Activated T-helper 1 cell treated with anti-CD3 and anti-CD28 coated beads, Interleukin-12 subunit alpha, Interleukin-12 subunit beta, Interleukin-2, Interleukin-4 antibody, amounts not matched to agents 30 ng/mL and 10 ng/mL and 1 ng/mL, durations not matched to agents 14 hours and 24 hours and 36 hours (primary cell): ENCODE measurements around the gene MAGEB3. TPM values are rescaled to one million over a fixed set of nuclear protein-coding genes. Genes with fewer than 3 reads are reported as not detected.

ENCODE experiments used
- DNase-seq: peaks from one replicate; pipeline ENCODE4 v3.0.0; 2021; ENCODE audit warnings: low spot score
- H3K27ac Mint-ChIP-seq: one replicate; pipeline ENCODE4 v1.8.0; 2021; ENCODE audit warnings: mild to moderate bottlenecking, mixed read lengths
- H3K27me3 Mint-ChIP-seq: one replicate; pipeline ENCODE4 v1.8.0; 2022; ENCODE audit warnings: mild to moderate bottlenecking, moderate library complexity, mixed read lengths; ENCODE audit not compliant: insufficient read depth
- H3K36me3 Mint-ChIP-seq: one replicate; pipeline ENCODE4 v1.8.0; 2021; ENCODE audit warnings: low read depth, mixed read lengths
- H3K4me1 Mint-ChIP-seq: one replicate; pipeline ENCODE4 v1.8.0; 2021; ENCODE audit warnings: low read depth, mixed read lengths
- H3K4me3 Mint-ChIP-seq: one replicate; pipeline ENCODE4 v1.8.0; 2021; ENCODE audit warnings: mild to moderate bottlenecking, moderate library complexity, mixed read lengths
- H3K9me3 Mint-ChIP-seq: one replicate; pipeline ENCODE4 v1.8.0; 2021; ENCODE audit warnings: mixed read lengths
- intact Hi-C: fragments of 100-400 bp; cut with micrococcal nuclease; formaldehyde crosslinking; loops from one replicate; pipeline ENCODE4 v1.15.1; 2024
- total RNA-seq: library from RNA; stranded (reverse); gene quantifications from 2 replicates; pipeline ENCODE4 v1.2.3, GENCODE V29; 2022

MAGEB3 gene
- total RNA-seq, 1 donor from 2014 or later: not detected

- Mint-ChIP-seq H3K9me3 (no peaks in the 10 kb centered on the region), H3K4me3 (no peak within 1 kb of the TSS), H3K27me3 (no peaks in the 10 kb centered on the region), H3K36me3 (no peaks in the 10 kb centered on the region), H3K27ac (no peak within 1 kb of the TSS), H3K4me1 (no peaks in the 10 kb centered on the region)
- intact Hi-C loops: no loop called here
- no peak for DNase-seq
These were observed 16.5 kb downstream of the MAGEB3 start, which contains the start of gene MAGEB1 for GRCh38 chrX:30246769-30247489. TSS of gene MAGEB1 (plus strand) at chrX:30247146. CDS start at chrX:30250494, 3,348 bp downstream.

GRCh38 chrX:30248854-30249253 is 18.4 kb downstream of the MAGEB3 start:
- Mint-ChIP-seq H3K9me3 (no peaks in the 10 kb centered on the region), H3K4me3 (no peak overlapping the region), H3K27ac (no peak overlapping the region), H3K4me1 (no peaks in the 10 kb centered on the region), H3K27me3 (no peaks in the 10 kb centered on the region), H3K36me3 (no peaks in the 10 kb centered on the region)
- no peak for DNase-seq
- intact Hi-C loops: no loop called here

- no peaks in the 10 kb centered on the region for H3K36me3 Mint-ChIP-seq
- no peak overlapping the region for H3K27ac Mint-ChIP-seq
- no peak overlapping the region for H3K4me3 Mint-ChIP-seq
- DNase-seq: no peak
- no peaks in the 10 kb centered on the region for H3K9me3 Mint-ChIP-seq
- intact Hi-C loops: no loop called here
- H3K27me3 Mint-ChIP-seq: no peaks in the 10 kb centered on the region
- no peaks in the 10 kb centered on the region for H3K4me1 Mint-ChIP-seq
These were observed 22.8 kb downstream of the MAGEB3 start for GRCh38 chrX:30253257-30253656.

- intact Hi-C loops: no loop called here
- Mint-ChIP-seq H3K9me3 (no peaks in the 10 kb centered on the region), H3K36me3 (no peaks in the 10 kb centered on the region), H3K27me3 (no peaks in the 10 kb centered on the region), H3K4me1 (no peaks in the 10 kb centered on the region), H3K27ac (no peak overlapping the region), H3K4me3 (no peak overlapping the region)
- no peak for DNase-seq
These were observed 29.5 kb downstream of the MAGEB3 start for GRCh38 chrX:30259927-30260326.

GRCh38 chrX:30261012-30261411 is 30.6 kb downstream of the MAGEB3 start:
- peaks cover 1% of the 10 kb centered on the region for H3K27me3 Mint-ChIP-seq
- H3K4me1 Mint-ChIP-seq: no peaks in the 10 kb centered on the region
- no peak overlapping the region for H3K27ac Mint-ChIP-seq
- H3K9me3 Mint-ChIP-seq: no peaks in the 10 kb centered on the region
- DNase-seq: no peak
- intact Hi-C loops: no loop called here
- no peaks in the 10 kb centered on the region for H3K36me3 Mint-ChIP-seq
- no peak overlapping the region for H3K4me3 Mint-ChIP-seq

GRCh38 chrX:30262763-30263162 is 32.3 kb downstream of the MAGEB3 start:
- H3K4me1 Mint-ChIP-seq: no peaks in the 10 kb centered on the region
- intact Hi-C loops: no loop called here
- H3K36me3 Mint-ChIP-seq: no peaks in the 10 kb centered on the region

GRCh38 chrX:30270639-30271038 is 40.2 kb downstream of the MAGEB3 start:
- Mint-ChIP-seq H3K36me3 (no peaks in the 10 kb centered on the region), H3K9me3 (no peaks in the 10 kb centered on the region), H3K27me3 (peaks cover 7% of the 10 kb centered on the region), H3K4me1 (no peaks in the 10 kb centered on the region), H3K4me3 (no peak overlapping the region), H3K27ac (no peak overlapping the region)
- intact Hi-C loops: loop anchor here (10.0 kb wide), 1 partner anchor 234 kb away; no protein-coding TSS in a partner anchor
- DNase-seq: no peak

More at GRCh38 chrX:30262763-30263162, 32.3 kb downstream of the MAGEB3 start:
- DNase-seq: no peak
- Mint-ChIP-seq H3K27ac (no peak overlapping the region), H3K9me3 (no peaks in the 10 kb centered on the region), H3K27me3 (peaks cover 3% of the 10 kb centered on the region), H3K4me3 (no peak overlapping the region)

- Mint-ChIP-seq H3K9me3 (no peaks in the 10 kb centered on the region), H3K27ac (no peak overlapping the region), H3K27me3 (peaks cover 5% of the 10 kb centered on the region)
These were observed 45.0 kb downstream of the MAGEB3 start for GRCh38 chrX:30275498-30275897.

GRCh38 chrX:30278365-30278764 is 47.9 kb downstream of the MAGEB3 start:
- H3K36me3 Mint-ChIP-seq: no peaks in the 10 kb centered on the region
- H3K27me3 Mint-ChIP-seq: peaks cover 5% of the 10 kb centered on the region
- intact Hi-C loops: loop anchor here (10.0 kb wide), 1 partner anchor 226 kb away; no protein-coding TSS in a partner anchor
- no peaks in the 10 kb centered on the region for H3K9me3 Mint-ChIP-seq
- DNase-seq: no peak
- no peaks in the 10 kb centered on the region for H3K4me1 Mint-ChIP-seq
- no peak overlapping the region for H3K27ac Mint-ChIP-seq
- no peak overlapping the region for H3K4me3 Mint-ChIP-seq

More at GRCh38 chrX:30275498-30275897, 45.0 kb downstream of the MAGEB3 start:
- intact Hi-C loops: loop anchor here (10.0 kb wide), 1 partner anchor 229 kb away; no protein-coding TSS in a partner anchor
- Mint-ChIP-seq H3K4me3 (no peak overlapping the region), H3K36me3 (no peaks in the 10 kb centered on the region), H3K4me1 (no peaks in the 10 kb centered on the region)
- no peak for DNase-seq

GRCh38 chrX:30280428-30280827 is 50.0 kb downstream of the MAGEB3 start:
- H3K27ac Mint-ChIP-seq: no peak overlapping the region
- H3K27me3 Mint-ChIP-seq: peaks cover 2% of the 10 kb centered on the region
- no peaks in the 10 kb centered on the region for H3K9me3 Mint-ChIP-seq

GRCh38 chrX:30282527-30282926 is 52.1 kb downstream of the MAGEB3 start:
- DNase-seq: no peak
- Mint-ChIP-seq H3K9me3 (no peaks in the 10 kb centered on the region), H3K27ac (no peak overlapping the region), H3K4me1 (no peaks in the 10 kb centered on the region), H3K36me3 (no peaks in the 10 kb centered on the region), H3K27me3 (no peaks in the 10 kb centered on the region), H3K4me3 (no peak overlapping the region)
- intact Hi-C loops: no loop called here

More at GRCh38 chrX:30280428-30280827, 50.0 kb downstream of the MAGEB3 start:
- H3K36me3 Mint-ChIP-seq: no peaks in the 10 kb centered on the region
- no peak overlapping the region for H3K4me3 Mint-ChIP-seq
- intact Hi-C loops: no loop called here
- no peak for DNase-seq
- no peaks in the 10 kb centered on the region for H3K4me1 Mint-ChIP-seq

GRCh38 chrX:30283456-30284200 is 53.2 kb downstream of the MAGEB3 start:
- H3K27ac Mint-ChIP-seq: no peak overlapping the region
- no peaks in the 10 kb centered on the region for H3K9me3 Mint-ChIP-seq
- H3K4me3 Mint-ChIP-seq: no peak overlapping the region
- H3K27me3 Mint-ChIP-seq: no peaks in the 10 kb centered on the region
- no peaks in the 10 kb centered on the region for H3K4me1 Mint-ChIP-seq
- DNase-seq: no peak
- intact Hi-C loops: no loop called here
- H3K36me3 Mint-ChIP-seq: no peaks in the 10 kb centered on the region
